ENCODE data around the gene NBEAL1.
"Not testable (repeated sequence)": the region's sequence is repeated elsewhere in the genome, so short reads cannot be mapped to it uniquely, and the experiment has no call there.

The NBEAL1 gene

DNA sequence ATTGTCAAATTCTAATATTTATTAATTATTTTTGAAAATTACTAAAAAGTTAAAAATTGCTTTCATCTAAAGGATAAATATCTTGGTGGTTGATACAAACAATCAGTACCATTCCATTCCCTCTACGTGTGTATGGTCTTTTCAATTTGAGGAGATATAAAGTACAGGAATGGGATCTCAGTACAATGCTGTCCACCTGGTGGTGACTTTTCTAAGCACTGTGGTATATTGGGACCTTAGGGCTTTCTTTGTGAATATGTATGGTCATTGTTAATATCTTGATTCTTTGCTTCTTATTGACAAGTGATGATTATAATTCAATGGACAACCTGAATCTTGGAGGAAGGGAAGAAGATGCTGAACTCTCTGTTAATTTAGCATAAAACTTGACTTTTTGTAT is 83.1 kb downstream of the NBEAL1 start:
- no peak for TF ChIP-seq EZH2phosphoT487 (IDR thresholded peaks at IDR 0.05; ENCODE audit: low read depth)
- TF ChIP-seq CTCF (IDR thresholded peaks at IDR 0.05; ENCODE audit: low read depth, low read length), result no peak; the same call in 1 of the 2 replicates
- H3K4me2 ChIP-seq (ENCODE audit: low read length), result no peak overlapping the region
- no peaks in the 10 kb centered on the region for H3K79me2 ChIP-seq (ENCODE audit: low read length)

GRCh38 chr2:203102357-203102756 is 87.7 kb downstream of the NBEAL1 start:
- not testable (repeated sequence) for H3K4me1 ChIP-seq (ENCODE audit: low read length); H3K36me3 ChIP-seq (replicated peaks; ENCODE audit: low read depth, low read length); H3K27ac ChIP-seq (ENCODE audit: low read length); H3K4me3 ChIP-seq (ENCODE audit: low read length); H3K4me2 ChIP-seq (ENCODE audit: low read length); H3K9ac ChIP-seq (ENCODE audit: low read length); H2AFZ ChIP-seq (ENCODE audit: low read depth, low read length); H4K20me1 ChIP-seq (ENCODE audit: insufficient read depth, low read length); H3K27me3 ChIP-seq (ENCODE audit: low read depth, low read length); H3K9me3 ChIP-seq (ENCODE audit: insufficient read depth, low read length); H3K79me2 ChIP-seq (ENCODE audit: low read length)

More for the DNA sequence above, 83.1 kb downstream of the NBEAL1 start:
- Histone ChIP-seq H3K4me1 (ENCODE audit: low read length) (no peaks in the 10 kb centered on the region), H4K20me1 (ENCODE audit: insufficient read depth, low read length) (no peaks in the 10 kb centered on the region), H3K9me3 (ENCODE audit: insufficient read depth, low read length) (no peaks in the 10 kb centered on the region), H3K27me3 (ENCODE audit: low read depth, low read length) (no peaks in the 10 kb centered on the region), H3K27ac (ENCODE audit: low read length) (no peak overlapping the region), H3K9ac (ENCODE audit: low read length) (no peak overlapping the region), H3K36me3 (replicated peaks; ENCODE audit: low read depth, low read length) (no peaks in the 10 kb centered on the region), H3K4me3 (ENCODE audit: low read length) (no peak overlapping the region), H2AFZ (ENCODE audit: low read depth, low read length) (no peak overlapping the region)

DNA sequence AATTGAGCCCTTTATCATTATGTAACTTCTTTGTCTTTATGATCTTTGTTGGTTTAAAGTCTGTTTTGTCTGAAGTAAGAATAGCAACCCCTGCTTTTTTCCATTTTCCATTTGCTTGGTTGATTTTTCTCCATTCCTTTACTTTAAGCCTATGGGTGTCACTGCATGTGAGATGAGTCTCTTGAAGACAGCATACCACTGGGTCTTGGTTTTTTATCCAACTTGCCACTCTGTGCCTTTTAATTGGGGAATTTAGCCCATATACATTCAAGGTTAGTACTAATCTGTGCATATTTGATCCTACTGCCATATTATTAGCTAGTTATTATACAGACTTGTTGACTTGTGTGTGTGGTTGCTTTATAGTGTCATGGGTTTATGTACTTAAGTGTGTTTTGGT is 89.6 kb downstream of the NBEAL1 start:
- H3K9me3 ChIP-seq (ENCODE audit: insufficient read depth, low read length), result no peaks in the 10 kb centered on the region
- H3K36me3 ChIP-seq (replicated peaks; ENCODE audit: low read depth, low read length), result peaks cover 10% of the 10 kb centered on the region
- no peak overlapping the region for H3K9ac ChIP-seq (ENCODE audit: low read length)
- H3K4me3 ChIP-seq (ENCODE audit: low read length), result no peak overlapping the region
- H3K27me3 ChIP-seq (ENCODE audit: low read depth, low read length), result no peaks in the 10 kb centered on the region
- no peaks in the 10 kb centered on the region for H4K20me1 ChIP-seq (ENCODE audit: insufficient read depth, low read length)
- no peak overlapping the region for H3K4me2 ChIP-seq (ENCODE audit: low read length)
- TF ChIP-seq CTCF (IDR thresholded peaks at IDR 0.05; ENCODE audit: low read depth, low read length), result no peak
- TF ChIP-seq EZH2phosphoT487 (IDR thresholded peaks at IDR 0.05; ENCODE audit: low read depth), result no peak
- no peaks in the 10 kb centered on the region for H3K4me1 ChIP-seq (ENCODE audit: low read length)
- no peak overlapping the region for H3K27ac ChIP-seq (ENCODE audit: low read length)
- H3K79me2 ChIP-seq (ENCODE audit: low read length), result no peaks in the 10 kb centered on the region
- H2AFZ ChIP-seq (ENCODE audit: low read depth, low read length), result no peak overlapping the region

DNA sequence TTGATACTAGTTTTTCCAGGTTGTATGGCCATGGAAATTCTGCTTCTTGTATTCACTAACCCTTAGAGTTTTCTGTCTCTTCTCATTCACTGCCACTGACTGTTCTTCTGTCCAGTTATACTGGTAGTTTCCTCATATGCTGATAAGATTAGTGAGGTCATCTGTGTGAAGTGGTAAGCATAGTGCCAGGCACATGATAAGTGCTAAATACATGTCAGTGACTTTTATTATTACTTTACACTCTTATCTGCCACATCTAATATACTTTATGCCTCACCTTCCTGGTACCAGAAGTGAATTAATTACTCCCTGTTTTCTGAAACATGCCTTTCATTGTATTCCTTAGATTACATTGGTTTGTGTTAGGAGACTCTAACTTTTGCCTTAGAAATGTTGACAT is 91.3 kb downstream of the NBEAL1 start:
- no peaks in the 10 kb centered on the region for H3K9me3 ChIP-seq (ENCODE audit: insufficient read depth, low read length)
- no peak overlapping the region for H2AFZ ChIP-seq (ENCODE audit: low read depth, low read length)
- H3K36me3 ChIP-seq (replicated peaks; ENCODE audit: low read depth, low read length), result peaks cover 10% of the 10 kb centered on the region
- no peaks in the 10 kb centered on the region for H3K27me3 ChIP-seq (ENCODE audit: low read depth, low read length)
- H4K20me1 ChIP-seq (ENCODE audit: insufficient read depth, low read length), result no peaks in the 10 kb centered on the region
- no peak overlapping the region for H3K27ac ChIP-seq (ENCODE audit: low read length)
- H3K79me2 ChIP-seq (ENCODE audit: low read length), result no peaks in the 10 kb centered on the region
- no peaks in the 10 kb centered on the region for H3K4me1 ChIP-seq (ENCODE audit: low read length)
- TF ChIP-seq CTCF (IDR thresholded peaks at IDR 0.05; ENCODE audit: low read depth, low read length) (no peak), EZH2phosphoT487 (IDR thresholded peaks at IDR 0.05; ENCODE audit: low read depth) (no peak)
- H3K9ac ChIP-seq (ENCODE audit: low read length), result no peak overlapping the region
- no peak overlapping the region for H3K4me2 ChIP-seq (ENCODE audit: low read length)
- no peak overlapping the region for H3K4me3 ChIP-seq (ENCODE audit: low read length)

DNA sequence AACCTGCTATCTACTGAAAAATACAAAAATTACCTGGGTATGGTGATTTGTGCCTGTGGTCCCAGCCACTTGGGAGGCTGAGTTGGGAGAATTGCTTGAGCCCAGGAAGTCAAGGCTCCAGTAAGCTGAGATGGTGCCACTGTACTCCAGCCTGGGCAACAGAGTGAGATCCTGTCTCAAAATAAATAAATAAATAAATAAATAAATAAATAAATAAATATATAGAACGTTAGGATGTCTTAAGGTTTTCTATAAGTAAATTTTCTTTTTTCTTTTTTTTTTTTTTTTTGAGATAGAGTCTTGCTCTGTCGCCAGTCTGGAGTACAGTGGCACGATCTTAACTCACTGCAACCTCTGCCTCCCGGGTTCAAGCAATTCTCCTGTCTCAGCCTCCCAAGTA is 95.8 kb downstream of the NBEAL1 start:
- not testable (repeated sequence) for H3K9ac ChIP-seq (ENCODE audit: low read length); H3K4me3 ChIP-seq (ENCODE audit: low read length); H3K9me3 ChIP-seq (ENCODE audit: insufficient read depth, low read length); H3K79me2 ChIP-seq (ENCODE audit: low read length); H3K4me2 ChIP-seq (ENCODE audit: low read length); H3K4me1 ChIP-seq (ENCODE audit: low read length); H3K36me3 ChIP-seq (replicated peaks; ENCODE audit: low read depth, low read length); H2AFZ ChIP-seq (ENCODE audit: low read depth, low read length); H3K27me3 ChIP-seq (ENCODE audit: low read depth, low read length); H4K20me1 ChIP-seq (ENCODE audit: insufficient read depth, low read length); H3K27ac ChIP-seq (ENCODE audit: low read length)
